Neuronal stem cell (in vitro differentiated cells): ENCODE measurements around the gene ZFAND3. TPM values are rescaled to one million over a fixed set of nuclear protein-coding genes. Genes with fewer than 3 reads are reported as not detected.

Experiments
- DNase-seq: peaks from one replicate; pipeline ENCODE4 v3.0.0-alpha.2; 2013; ENCODE audit warnings: low spot score
- H2AFZ ChIP-seq: one replicate; pipeline ENCODE4 v1.6.1; 2013; ENCODE audit warnings: mild to moderate bottlenecking, low read length, inconsistent platforms
- H2AK5ac ChIP-seq: 2 replicates; pipeline ENCODE4 v1.6.1; 2013; ENCODE audit warnings: low read depth, mild to moderate bottlenecking, inconsistent platforms, low read length, moderate library complexity, mixed read lengths
- H2BK120ac ChIP-seq: 2 replicates; pipeline ENCODE4 v1.6.1; 2013; ENCODE audit warnings: low read depth, mild to moderate bottlenecking, inconsistent platforms, low read length, moderate library complexity, mixed read lengths
- H2BK12ac ChIP-seq: one replicate; pipeline ENCODE4 v1.6.1; 2013; ENCODE audit warnings: low read length, inconsistent platforms
- H2BK15ac ChIP-seq: 2 replicates; pipeline ENCODE4 v1.6.1; 2013; ENCODE audit warnings: mild to moderate bottlenecking, low read length, inconsistent platforms, mixed read lengths
- H2BK5ac ChIP-seq: one replicate; pipeline ENCODE4 v1.6.1; 2013; ENCODE audit warnings: inconsistent platforms, mild to moderate bottlenecking, low read length, moderate library complexity
- H3K14ac ChIP-seq: one replicate; pipeline ENCODE4 v1.6.1; 2013; ENCODE audit warnings: low read length, inconsistent platforms
- H3K18ac ChIP-seq: 2 replicates; pipeline ENCODE4 v1.6.1; 2013; ENCODE audit warnings: low read length, inconsistent platforms
- H3K23ac ChIP-seq: 2 replicates; pipeline ENCODE4 v1.6.1; 2013; ENCODE audit warnings: low read depth, mild to moderate bottlenecking, mixed read lengths, low read length, inconsistent platforms; ENCODE audit not compliant: poor library complexity
- H3K27ac ChIP-seq: replicated peaks from 3 replicates; pipeline ENCODE4 v1.5.1; 2013; ENCODE audit warnings: low read length, inconsistent platforms
- H3K27me3 ChIP-seq, 3 experiments: 2 replicates each; pipeline ENCODE4 v1.6.1; 2013; ENCODE audit warnings: low read length in 3 of 3, mild to moderate bottlenecking in 2 of 3, inconsistent platforms in 1 of 3, low read depth in 1 of 3, mixed read lengths in 1 of 3, moderate library complexity in 1 of 3; ENCODE audit not compliant: control insufficient read depth in 3 of 3, insufficient read depth in 3 of 3
- H3K36me3 ChIP-seq, 2 donors: replicated peaks in 1 of 2; 2 replicates each; pipeline ENCODE4 v1.6.1; 2013; ENCODE audit warnings: low read length in 2 of 2; ENCODE audit not compliant: control insufficient read depth in 2 of 2, insufficient read depth in 2 of 2
- H3K4ac ChIP-seq: 2 replicates; pipeline ENCODE4 v1.6.1; 2013; ENCODE audit warnings: inconsistent platforms, mild to moderate bottlenecking, low read length, moderate library complexity
- H3K4me1 ChIP-seq, 2 donors: 1 replicate in 1 of 2; 2 replicates in 1 of 2; pipeline ENCODE4 v1.6.1; 2013; ENCODE audit warnings: low read length in 2 of 2, low read depth in 1 of 2; ENCODE audit not compliant: control insufficient read depth in 2 of 2, insufficient read depth in 1 of 2
- H3K4me2 ChIP-seq: one replicate; pipeline ENCODE4 v1.6.1; 2013; ENCODE audit warnings: mild to moderate bottlenecking, low read length, inconsistent platforms; ENCODE audit not compliant: insufficient read depth, poor library complexity, severe bottlenecking
- H3K4me3 ChIP-seq, 2 donors: 2 replicates each; pipeline ENCODE4 v1.5.1; 2013; ENCODE audit warnings: low read length in 2 of 2, mild to moderate bottlenecking in 2 of 2, inconsistent platforms in 1 of 2, moderate library complexity in 1 of 2
- H3K79me1 ChIP-seq: one replicate; pipeline ENCODE4 v1.6.1; 2013; ENCODE audit warnings: low read depth, mild to moderate bottlenecking, inconsistent platforms, low read length, moderate library complexity
- H3K9ac ChIP-seq: one replicate; pipeline ENCODE4 v1.6.1; 2013; ENCODE audit warnings: mild to moderate bottlenecking, low read depth, low read length, inconsistent platforms; ENCODE audit not compliant: poor library complexity
- H3K9me3 ChIP-seq, 2 donors: replicated peaks in 1 of 2; 2 replicates each; pipeline versions ENCODE3 to v1.6.1; 2013; ENCODE audit warnings: low read length in 2 of 2, mild to moderate bottlenecking in 2 of 2, inconsistent platforms in 1 of 2, low read depth in 1 of 2, mixed read lengths in 1 of 2, moderate library complexity in 1 of 2; ENCODE audit not compliant: control insufficient read depth in 2 of 2, insufficient read depth in 1 of 2
- H4K8ac ChIP-seq: one replicate; pipeline ENCODE4 v1.6.1; 2013; ENCODE audit warnings: low read depth, mild to moderate bottlenecking, inconsistent platforms, low read length, moderate library complexity
- H4K91ac ChIP-seq: one replicate; pipeline ENCODE4 v1.6.1; 2013; ENCODE audit warnings: low read length, low read depth, mild to moderate bottlenecking, inconsistent platforms; ENCODE audit not compliant: poor library complexity
- WGBS, 2 donors: extraction: QIAGEN DNeasy Blood & Tissue Kit; methylation state at CpG; one replicate each; pipeline ENCODE4 v1.1.7; 2013; ENCODE audit warnings: missing lambda C conversion rate in 2 of 2, mixed read lengths in 1 of 2; ENCODE audit not compliant: insufficient read length in 2 of 2, insufficient replicate concordance in 1 of 2; ENCODE audit errors: extremely low coverage in 2 of 2; 5-methylcytosine and 5-hydroxymethylcytosine counted together
- polyA plus RNA-seq, 2 experiments: library from polyadenylated mRNA; stranded (reverse); fragments of 200-250 nt; gene quantifications; one replicate each; pipeline ENCODE4 v1.2.3, GENCODE V29; 2013

ZFAND3 gene, protein sequence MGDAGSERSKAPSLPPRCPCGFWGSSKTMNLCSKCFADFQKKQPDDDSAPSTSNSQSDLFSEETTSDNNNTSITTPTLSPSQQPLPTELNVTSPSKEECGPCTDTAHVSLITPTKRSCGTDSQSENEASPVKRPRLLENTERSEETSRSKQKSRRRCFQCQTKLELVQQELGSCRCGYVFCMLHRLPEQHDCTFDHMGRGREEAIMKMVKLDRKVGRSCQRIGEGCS
- polyA plus RNA-seq (2013, experiment 1 of 2): 76.7 TPM
- 81.6 TPM for polyA plus RNA-seq (2013, experiment 2 of 2)

DNA sequence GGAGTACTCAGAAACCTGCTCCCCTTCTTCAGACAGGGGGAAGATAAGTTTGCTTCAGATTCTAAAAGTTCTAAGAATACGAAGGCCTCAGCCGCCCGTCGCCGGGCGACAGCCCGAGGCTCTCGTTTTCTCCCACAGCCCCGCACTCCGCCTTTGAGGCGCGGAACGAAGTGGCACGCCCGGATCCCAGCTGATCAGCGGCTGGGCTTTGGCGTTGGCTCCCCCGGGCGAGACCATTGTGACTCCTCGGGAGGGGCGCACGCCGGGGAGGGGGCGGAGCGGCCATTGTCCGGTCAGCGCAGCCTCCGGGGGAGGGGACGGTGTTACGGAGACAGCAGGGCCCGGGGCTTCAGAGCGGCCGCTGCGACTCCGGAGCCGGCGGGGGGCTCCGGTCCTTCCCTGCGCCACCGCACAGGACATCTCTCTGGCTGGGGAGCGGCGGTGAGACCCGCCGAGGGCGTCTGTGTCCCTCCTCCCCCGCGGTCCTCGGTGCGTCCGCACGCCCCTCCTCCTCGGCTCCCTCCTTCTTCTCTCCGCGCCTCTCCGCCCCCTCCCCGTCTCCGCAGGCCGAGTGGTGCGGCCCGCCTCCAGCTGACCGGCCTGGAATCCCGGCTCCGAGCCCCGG lies at the start of gene ZFAND3:
ZFAND3 (plus strand) TSS at position 551 of the 625 bp plus-strand sequence. CDS start 219 bp downstream, outside the sequence.
- Histone ChIP-seq H3K4ac (no peak within 1 kb of the TSS), H2AK5ac (no peak within 1 kb of the TSS), H3K4me1 (peaks cover 4 to 14% of the 10 kb centered on the region in 2 donors), H4K91ac (no peak within 1 kb of the TSS), H4K8ac (no peak within 1 kb of the TSS), H3K27me3 (no peaks in the 10 kb centered on the region), H3K18ac (peak within 1 kb of the TSS; percentile 98), H3K27ac (peak within 1 kb of the TSS; percentile 99), H2BK12ac (no peak within 1 kb of the TSS), H2BK15ac (no peak within 1 kb of the TSS), H3K9ac (peak within 1 kb of the TSS; percentile 81), H3K79me1 (peaks cover 2% of the 10 kb centered on the region), H3K14ac (peak within 1 kb of the TSS; percentile 87), H3K23ac (peak within 1 kb of the TSS; percentile 85), H3K4me3 (peak within 1 kb of the TSS; percentile 68 to 93), H2BK120ac (no peak within 1 kb of the TSS), H3K9me3 (no peaks in the 10 kb centered on the region), H3K36me3 (peaks cover 0 to 10% of the 10 kb centered on the region in 2 donors), H2BK5ac (peak within 1 kb of the TSS; percentile 93), H2AFZ (peak within 1 kb of the TSS; percentile 93), H3K4me2 (peak within 1 kb of the TSS; percentile 73)
- peak; percentile 98 for DNase-seq
- WGBS, 2 donors: no CpG with 5 or more reads among the region's 64 CpGs

DNA sequence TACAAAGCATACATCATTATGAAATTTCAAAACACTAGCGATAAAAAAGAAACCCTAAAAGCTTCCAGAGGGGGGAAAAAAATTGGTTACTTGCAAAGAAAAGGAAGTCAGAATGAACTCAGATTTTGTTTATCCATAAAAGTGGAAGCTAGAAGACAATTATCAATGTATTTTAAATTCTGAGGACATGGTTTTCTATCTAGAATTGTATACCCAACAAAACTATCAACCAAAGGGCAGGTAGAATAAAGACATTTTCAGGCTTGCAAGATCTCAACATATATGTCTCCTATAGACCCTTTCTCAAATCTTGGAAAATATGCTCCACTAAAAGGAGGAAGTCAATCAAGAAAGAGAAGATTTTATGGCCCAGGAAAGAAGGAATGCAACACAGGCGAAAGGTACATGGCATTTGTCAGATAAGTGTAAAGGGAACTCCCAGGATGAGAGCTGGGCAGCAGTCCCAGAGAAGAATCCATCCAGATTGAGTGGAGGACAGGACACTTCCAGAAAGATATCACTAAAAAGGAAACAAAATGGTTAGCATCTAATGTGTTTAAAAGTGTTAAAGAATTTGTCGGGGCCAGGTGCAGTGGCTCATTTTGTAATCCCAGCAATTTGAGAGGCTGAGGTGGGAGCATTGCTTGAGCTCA lies 45.4 kb upstream of the ZFAND3 start:
- Histone ChIP-seq H3K79me1 (no peaks in the 10 kb centered on the region), H3K4me3 (no peak overlapping the region), H2BK15ac (no peak overlapping the region), H3K18ac (no peak overlapping the region), H4K8ac (no peak overlapping the region), H2BK120ac (no peak overlapping the region), H3K27ac (no peak overlapping the region), H3K4me2 (no peak overlapping the region), H3K36me3 (no peaks in the 10 kb centered on the region), H3K9ac (no peak overlapping the region), H2BK5ac (no peak overlapping the region), H3K23ac (no peak overlapping the region), H2AK5ac (no peak overlapping the region), H3K4ac (no peak overlapping the region), H3K27me3 (peaks cover 0 to 16% (median 7%) of the 10 kb centered on the region in 3 experiments), H4K91ac (no peak overlapping the region), H3K9me3 (no peaks in the 10 kb centered on the region), H2BK12ac (no peak overlapping the region), H3K14ac (no peak overlapping the region), H2AFZ (no peak overlapping the region), H3K4me1 (peaks cover 11 to 15% of the 10 kb centered on the region in 2 donors)
- DNase-seq: no peak
- no CpG with 5 or more reads among the region's 3 CpGs for WGBS, 2 donors

DNA sequence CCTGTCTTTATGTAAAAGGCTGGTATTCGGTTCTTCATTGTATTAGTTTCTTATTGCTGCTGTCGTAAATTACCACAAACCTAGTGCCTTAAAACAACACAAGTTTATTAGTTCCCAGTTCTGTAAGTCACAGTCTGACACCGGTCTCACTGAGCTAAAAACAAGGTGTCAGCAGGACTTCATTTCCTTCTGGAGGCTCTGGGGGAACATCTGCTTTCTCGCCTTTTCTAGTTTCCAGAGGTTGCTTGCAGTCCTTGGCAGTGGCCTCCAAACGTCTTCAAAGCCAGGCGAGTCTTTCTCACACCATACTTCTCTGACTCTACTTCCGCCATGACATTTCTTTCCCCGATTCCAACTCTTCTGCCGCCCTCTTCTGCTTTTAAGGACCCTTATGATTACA lies 43.0 kb upstream of the ZFAND3 start:
- no peak overlapping the region for H3K4me2 ChIP-seq
- DNase-seq: no peak
- no peak overlapping the region for H3K4me3 ChIP-seq
- H2BK12ac ChIP-seq: no peak overlapping the region
- H3K4me1 ChIP-seq: peaks cover 22 to 30% of the 10 kb centered on the region in 2 donors
- no peak overlapping the region for H4K8ac ChIP-seq
- no peak overlapping the region for H4K91ac ChIP-seq
- no peak overlapping the region for H2BK5ac ChIP-seq
- WGBS, 2 donors: no CpG with 5 or more reads among the region's 9 CpGs
- H3K9ac ChIP-seq: no peak overlapping the region
- no peaks in the 10 kb centered on the region for H3K9me3 ChIP-seq
- H2AFZ ChIP-seq: no peak overlapping the region
- H3K79me1 ChIP-seq: no peaks in the 10 kb centered on the region
- H3K4ac ChIP-seq: no peak overlapping the region
- no peak overlapping the region for H3K27ac ChIP-seq
- no peak overlapping the region for H3K18ac ChIP-seq
- H2BK15ac ChIP-seq: no peak overlapping the region
- peaks cover 0 to 16% (median 7%) of the 10 kb centered on the region in 3 experiments for H3K27me3 ChIP-seq
- no peak overlapping the region for H3K23ac ChIP-seq
- no peaks in the 10 kb centered on the region for H3K36me3 ChIP-seq
- no peak overlapping the region for H3K14ac ChIP-seq
- H2AK5ac ChIP-seq: no peak overlapping the region
- H2BK120ac ChIP-seq: no peak overlapping the region

DNA sequence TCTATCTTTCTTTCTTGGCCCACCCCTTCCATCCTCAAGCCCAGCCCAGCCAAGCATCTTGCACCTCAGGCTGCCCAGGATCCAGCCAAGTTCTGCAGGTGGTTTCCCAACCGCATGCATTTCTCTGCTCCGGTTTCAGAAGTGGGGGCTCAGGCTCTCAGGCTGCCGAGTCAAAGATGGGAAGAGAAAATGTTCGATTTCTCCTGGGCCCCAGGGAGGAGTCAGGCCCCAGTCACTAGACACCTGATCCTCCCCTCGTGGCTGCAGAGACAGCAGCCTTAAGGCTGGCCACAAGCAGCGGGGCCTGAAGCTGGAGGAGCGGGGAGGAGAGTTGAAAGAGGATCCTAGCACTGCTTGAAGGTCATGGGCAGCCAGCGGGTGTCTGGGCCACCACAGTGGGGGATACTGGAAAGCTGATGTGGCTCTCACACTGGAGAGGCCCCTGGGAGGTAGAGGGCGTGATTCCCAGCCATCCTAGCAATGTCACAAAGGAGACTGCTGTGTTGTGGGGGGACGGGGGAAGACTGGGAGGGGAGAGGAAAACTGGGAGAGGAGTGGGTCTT lies 42.2 kb upstream of the ZFAND3 start:
- no peak overlapping the region for H3K4me2 ChIP-seq
- no peak overlapping the region for H2BK15ac ChIP-seq
- no peak overlapping the region for H2AK5ac ChIP-seq
- no peak overlapping the region for H2BK12ac ChIP-seq
- H3K14ac ChIP-seq: no peak overlapping the region
- H2AFZ ChIP-seq: peak overlapping the region; percentile 75
- H3K18ac ChIP-seq: no peak overlapping the region
- H3K4ac ChIP-seq: no peak overlapping the region
- H3K36me3 ChIP-seq: no peaks in the 10 kb centered on the region
- DNase-seq: no peak
- no peaks in the 10 kb centered on the region for H3K9me3 ChIP-seq
- H3K27me3 ChIP-seq: peaks cover 0 to 16% (median 7%) of the 10 kb centered on the region in 3 experiments
- H3K4me1 ChIP-seq: peaks cover 22 to 30% of the 10 kb centered on the region in 2 donors
- H2BK5ac ChIP-seq: no peak overlapping the region
- no CpG with 5 or more reads among the region's 10 CpGs for WGBS, 2 donors
- H3K27ac ChIP-seq: no peak overlapping the region
- H3K23ac ChIP-seq: no peak overlapping the region
- H3K4me3 ChIP-seq: no peak overlapping the region
- no peak overlapping the region for H4K8ac ChIP-seq
- H3K9ac ChIP-seq: no peak overlapping the region
- H4K91ac ChIP-seq: no peak overlapping the region
- H3K79me1 ChIP-seq: no peaks in the 10 kb centered on the region
- H2BK120ac ChIP-seq: no peak overlapping the region
